ENCODE results near the gene PITPNC1.

Gene PITPNC1

DNA sequence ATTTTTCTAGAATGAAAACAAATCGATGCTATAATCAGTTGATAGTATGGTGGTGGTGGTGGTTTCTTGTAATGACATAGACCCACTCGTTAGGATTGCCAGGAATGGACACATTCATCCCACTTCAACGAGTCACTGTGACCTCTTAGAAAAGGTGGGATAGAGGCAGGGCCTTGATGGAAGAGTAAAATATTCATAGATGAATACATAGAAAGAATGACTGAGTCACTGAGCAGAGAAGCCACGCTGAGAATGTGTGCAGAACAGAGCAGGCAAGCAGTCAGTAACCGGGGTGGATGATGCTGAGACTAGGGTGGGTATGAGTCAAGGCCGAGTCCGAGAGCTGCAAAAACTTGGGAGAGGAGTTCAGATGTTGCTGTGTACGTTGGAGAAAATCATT is 129.9 kb downstream of the PITPNC1 start:
- TF ChIP-seq EZH2 (IDR thresholded peaks at IDR 0.05; ENCODE audit: borderline replicate concordance, low read length): no peak
- Histone ChIP-seq H3K79me2 (ENCODE audit: insufficient read depth, low read length) (no peaks in the 10 kb centered on the region), H3K4me3 (ENCODE audit: low read depth, low read length, poor library complexity, severe bottlenecking) (no peak overlapping the region), H3K27ac (ENCODE audit: low read depth, low read length, poor library complexity, severe bottlenecking) (no peak overlapping the region), H3K9me3 (ENCODE audit: low read length) (peaks cover 7% of the 10 kb centered on the region; the same call in 1 of the 2 replicates), H2AFZ (ENCODE audit: low read length) (no peak overlapping the region), H3F3A (ENCODE audit: insufficient read depth, low read length) (no peaks in the 10 kb centered on the region), H3K27me3 (ENCODE audit: insufficient read depth, low read length) (0 out of 2 replicates have a peak, but pooled peaks cover 3% of the 10 kb centered on the region), H4K20me1 (ENCODE audit: insufficient read depth, low read length) (no peaks in the 10 kb centered on the region), H3K4me2 (ENCODE audit: low read length) (no peak overlapping the region), H3K4me1 (ENCODE audit: insufficient read depth, low read length, severe bottlenecking) (no peaks in the 10 kb centered on the region), H3K9ac (ENCODE audit: low read length) (no peak overlapping the region), H3K9me2 (ENCODE audit: low read depth, low read length) (no peaks in the 10 kb centered on the region), H3K36me3 (ENCODE audit: insufficient read depth, low read length) (no peaks in the 10 kb centered on the region)

DNA sequence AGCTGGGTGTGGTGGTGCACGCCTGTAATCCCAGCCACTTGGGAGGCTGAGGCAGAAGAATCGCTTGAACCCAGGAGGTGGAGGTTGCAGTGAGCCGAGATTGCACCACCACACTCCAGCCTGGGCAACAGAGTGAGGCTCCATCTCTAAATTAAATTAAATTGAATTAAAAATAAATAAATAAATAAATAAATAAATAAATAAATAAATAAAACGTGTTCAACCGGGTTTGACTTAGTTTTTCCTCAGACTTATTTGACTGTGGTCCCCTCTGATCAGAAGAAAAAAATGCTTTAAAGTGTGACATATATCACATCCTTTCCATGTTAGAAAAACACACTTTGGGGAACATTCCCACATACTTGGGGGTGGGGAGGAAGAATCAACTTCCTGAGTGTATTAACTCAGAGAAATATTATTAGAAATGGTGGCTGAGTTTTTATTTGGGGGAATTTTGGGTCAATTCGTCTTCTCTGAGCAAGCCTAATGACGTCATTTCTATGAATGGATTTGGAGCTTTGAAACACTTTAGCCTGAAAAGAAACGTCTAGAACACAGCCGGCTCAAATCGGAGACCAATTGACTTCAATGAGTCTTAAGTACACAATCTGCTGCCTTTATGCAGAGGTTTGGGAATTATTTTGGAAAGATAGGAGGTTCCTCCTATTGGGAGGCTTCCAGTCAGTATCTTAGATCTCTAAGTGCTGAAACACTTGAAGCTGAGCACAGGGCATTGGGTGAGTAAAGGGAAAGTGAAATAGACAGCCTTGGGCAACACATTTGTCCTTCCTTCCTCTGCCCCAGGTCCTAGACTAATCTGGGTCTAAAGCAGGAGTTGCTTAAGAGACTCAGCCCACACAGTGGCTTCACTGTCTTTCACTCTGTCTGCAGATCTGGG is 132.6 kb downstream of the PITPNC1 start:
- Histone ChIP-seq H3K9ac (ENCODE audit: low read length) (no peak overlapping the region), H2AFZ (ENCODE audit: low read length) (no peak overlapping the region), H3K4me3 (ENCODE audit: low read depth, low read length, poor library complexity, severe bottlenecking) (no peak overlapping the region)

DNA sequence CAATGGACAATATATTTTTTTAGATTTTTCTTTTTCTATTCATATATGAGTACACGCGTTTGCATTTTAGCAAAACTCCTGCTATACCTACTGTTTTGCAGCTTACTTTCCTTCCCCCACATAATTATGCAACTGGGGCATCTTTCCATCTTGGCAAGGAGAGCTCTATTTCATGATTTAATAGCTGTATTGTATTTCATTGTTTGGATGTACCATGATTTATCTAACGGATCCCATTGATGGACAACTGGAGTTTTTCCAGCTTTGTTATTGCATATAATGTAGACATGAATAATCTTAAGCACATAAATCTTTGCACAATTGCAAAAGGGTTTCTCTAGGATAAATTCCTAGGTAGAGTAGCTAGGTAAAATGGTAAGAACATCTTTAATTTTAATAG is 133.9 kb downstream of the PITPNC1 start:
- H3K79me2 ChIP-seq (ENCODE audit: insufficient read depth, low read length): no peaks in the 10 kb centered on the region
- H4K20me1 ChIP-seq (ENCODE audit: insufficient read depth, low read length): no peaks in the 10 kb centered on the region
- no peaks in the 10 kb centered on the region for H3K9me2 ChIP-seq (ENCODE audit: low read depth, low read length)
- H3K27ac ChIP-seq (ENCODE audit: low read depth, low read length, poor library complexity, severe bottlenecking): no peak overlapping the region
- H3K4me3 ChIP-seq (ENCODE audit: low read depth, low read length, poor library complexity, severe bottlenecking): no peak overlapping the region
- no peak overlapping the region for H3K9ac ChIP-seq (ENCODE audit: low read length)
- no peaks in the 10 kb centered on the region for H3K36me3 ChIP-seq (ENCODE audit: insufficient read depth, low read length)
- no peak overlapping the region for H3K4me2 ChIP-seq (ENCODE audit: low read length)
- no peaks in the 10 kb centered on the region for H3F3A ChIP-seq (ENCODE audit: insufficient read depth, low read length)
- TF ChIP-seq, protein P1, sequence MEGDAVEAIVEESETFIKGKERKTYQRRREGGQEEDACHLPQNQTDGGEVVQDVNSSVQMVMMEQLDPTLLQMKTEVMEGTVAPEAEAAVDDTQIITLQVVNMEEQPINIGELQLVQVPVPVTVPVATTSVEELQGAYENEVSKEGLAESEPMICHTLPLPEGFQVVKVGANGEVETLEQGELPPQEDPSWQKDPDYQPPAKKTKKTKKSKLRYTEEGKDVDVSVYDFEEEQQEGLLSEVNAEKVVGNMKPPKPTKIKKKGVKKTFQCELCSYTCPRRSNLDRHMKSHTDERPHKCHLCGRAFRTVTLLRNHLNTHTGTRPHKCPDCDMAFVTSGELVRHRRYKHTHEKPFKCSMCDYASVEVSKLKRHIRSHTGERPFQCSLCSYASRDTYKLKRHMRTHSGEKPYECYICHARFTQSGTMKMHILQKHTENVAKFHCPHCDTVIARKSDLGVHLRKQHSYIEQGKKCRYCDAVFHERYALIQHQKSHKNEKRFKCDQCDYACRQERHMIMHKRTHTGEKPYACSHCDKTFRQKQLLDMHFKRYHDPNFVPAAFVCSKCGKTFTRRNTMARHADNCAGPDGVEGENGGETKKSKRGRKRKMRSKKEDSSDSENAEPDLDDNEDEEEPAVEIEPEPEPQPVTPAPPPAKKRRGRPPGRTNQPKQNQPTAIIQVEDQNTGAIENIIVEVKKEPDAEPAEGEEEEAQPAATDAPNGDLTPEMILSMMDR (IDR thresholded peaks at IDR 0.05; ENCODE audit: low read length): no peak
- no peak for TF ChIP-seq EZH2 (IDR thresholded peaks at IDR 0.05; ENCODE audit: borderline replicate concordance, low read length)
- no peak overlapping the region for H2AFZ ChIP-seq (ENCODE audit: low read length)
- peaks cover 3% of the 10 kb centered on the region; the same call in 1 of the 2 replicates for H3K27me3 ChIP-seq (ENCODE audit: insufficient read depth, low read length)
- peaks cover 7% of the 10 kb centered on the region; the same call in 1 of the 2 replicates for H3K9me3 ChIP-seq (ENCODE audit: low read length)
- peaks cover 6% of the 10 kb centered on the region for H3K4me1 ChIP-seq (ENCODE audit: insufficient read depth, low read length, severe bottlenecking)

More for the DNA sequence above, 132.6 kb downstream of the PITPNC1 start:
- Histone ChIP-seq H3K9me2 (ENCODE audit: low read depth, low read length) (no peaks in the 10 kb centered on the region), H3K4me2 (ENCODE audit: low read length) (no peak overlapping the region), H3K36me3 (ENCODE audit: insufficient read depth, low read length) (no peaks in the 10 kb centered on the region), H3K27me3 (ENCODE audit: insufficient read depth, low read length) (0 out of 2 replicates have a peak, but pooled peaks cover 3% of the 10 kb centered on the region), H4K20me1 (ENCODE audit: insufficient read depth, low read length) (no peaks in the 10 kb centered on the region), H3K4me1 (ENCODE audit: insufficient read depth, low read length, severe bottlenecking) (peaks cover under 1% of the 10 kb centered on the region), H3F3A (ENCODE audit: insufficient read depth, low read length) (no peaks in the 10 kb centered on the region), H3K79me2 (ENCODE audit: insufficient read depth, low read length) (no peaks in the 10 kb centered on the region), H3K9me3 (ENCODE audit: low read length) (peaks cover 7% of the 10 kb centered on the region; the same call in 1 of the 2 replicates), H3K27ac (ENCODE audit: low read depth, low read length, poor library complexity, severe bottlenecking) (no peak overlapping the region)
- TF ChIP-seq EZH2 (IDR thresholded peaks at IDR 0.05; ENCODE audit: borderline replicate concordance, low read length): no peak
- TF ChIP-seq, protein P1 (IDR thresholded peaks at IDR 0.05; ENCODE audit: low read length): no peak

Data from OCI-LY1 (cell line).